ENCODE measurements around the gene SCLY.

GRCh38 chr2:238042849-238043584 lies 17.8 kb upstream of the SCLY start:
- TF ChIP-seq YY1 (IDR thresholded peaks at IDR 0.05; ENCODE audit: low read depth): no peak
- no peak for TF ChIP-seq MAX (IDR thresholded peaks at IDR 0.05)
- no peak for TF ChIP-seq REST (IDR thresholded peaks at IDR 0.05; ENCODE audit: low read depth)
- TF ChIP-seq TAF1 (IDR thresholded peaks at IDR 0.05; ENCODE audit: low read depth): no peak
- no peak for TF ChIP-seq ZBTB7A (IDR thresholded peaks at IDR 0.05; ENCODE audit: low read depth)
- no peak for TF ChIP-seq CREB1 (IDR thresholded peaks at IDR 0.05; ENCODE audit: low read depth)
- no peak for TF ChIP-seq RAD21 (IDR thresholded peaks at IDR 0.05; ENCODE audit: low read depth)
- no peak for TF ChIP-seq FOXM1 (IDR thresholded peaks at IDR 0.05; ENCODE audit: borderline replicate concordance, low read depth)
- TF ChIP-seq EP300 (IDR thresholded peaks at IDR 0.05; ENCODE audit: borderline replicate concordance): no peak
- TF ChIP-seq TEAD4 (IDR thresholded peaks at IDR 0.05): no peak
- TF ChIP-seq CEBPB (IDR thresholded peaks at IDR 0.05): no peak
- TF ChIP-seq TCF12 (IDR thresholded peaks at IDR 0.05; ENCODE audit: low read depth): no peak
- TF ChIP-seq NFIC (IDR thresholded peaks at IDR 0.05): no peak
- no peak for TF ChIP-seq EGR1 (IDR thresholded peaks at IDR 0.05)
